ENCODE results near the gene GASK1A.

Gene GASK1A

DNA sequence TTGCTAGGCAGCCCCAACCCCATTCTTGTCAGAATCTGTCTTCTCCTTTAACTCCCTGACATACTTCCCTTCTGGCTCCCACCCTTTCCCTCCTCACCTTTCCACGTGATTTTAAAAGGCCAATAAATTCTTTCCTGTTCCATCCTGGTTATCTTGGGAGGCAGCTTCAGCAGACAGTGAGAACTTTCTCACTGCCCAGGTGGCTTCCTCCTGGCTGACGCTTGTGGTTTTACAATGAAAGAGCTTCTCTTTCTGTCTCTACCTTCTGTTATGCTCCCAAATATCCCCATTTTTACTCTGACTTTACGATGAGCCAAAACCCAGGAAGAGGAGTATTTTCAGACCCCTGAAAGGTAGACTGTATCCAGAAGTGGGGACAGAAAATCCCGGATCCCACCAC is 42.1 kb downstream of the GASK1A start (continued):
- TF ChIP-seq ARNTL (CRISPR knock-in tag; IDR thresholded peaks at IDR 0.05; ENCODE audit: borderline replicate concordance, low read depth) = no peak
- no peak for TF ChIP-seq ESRRG (CRISPR knock-in tag; IDR thresholded peaks at IDR 0.05)

DNA sequence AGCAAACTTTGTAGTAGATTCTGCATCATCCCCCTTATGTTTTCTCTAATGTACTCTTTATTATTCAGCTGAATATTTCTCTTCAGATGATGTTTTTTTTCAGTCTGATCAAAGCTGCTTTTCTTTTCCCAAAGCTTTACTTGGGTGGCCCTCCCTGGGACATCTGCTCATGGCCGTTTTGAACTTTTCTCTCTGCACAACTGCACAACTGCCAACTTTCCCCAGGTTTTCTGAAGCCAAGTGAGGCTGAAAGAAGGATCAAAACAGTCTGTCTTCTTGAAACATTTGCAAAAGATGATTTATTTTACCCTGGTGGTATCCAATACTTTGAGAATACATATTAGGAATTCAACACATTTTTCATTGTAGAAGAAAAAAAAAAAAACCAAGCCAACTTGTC is 43.0 kb downstream of the GASK1A start:
- ATAC-seq = no peak
- TF ChIP-seq ZNF565 (CRISPR knock-in tag; conservative IDR thresholded peaks at IDR 0.05; ENCODE audit: low read depth) (no peak), PPARA (CRISPR knock-in tag; IDR thresholded peaks at IDR 0.05; ENCODE audit: borderline replicate concordance) (no peak)

DNA sequence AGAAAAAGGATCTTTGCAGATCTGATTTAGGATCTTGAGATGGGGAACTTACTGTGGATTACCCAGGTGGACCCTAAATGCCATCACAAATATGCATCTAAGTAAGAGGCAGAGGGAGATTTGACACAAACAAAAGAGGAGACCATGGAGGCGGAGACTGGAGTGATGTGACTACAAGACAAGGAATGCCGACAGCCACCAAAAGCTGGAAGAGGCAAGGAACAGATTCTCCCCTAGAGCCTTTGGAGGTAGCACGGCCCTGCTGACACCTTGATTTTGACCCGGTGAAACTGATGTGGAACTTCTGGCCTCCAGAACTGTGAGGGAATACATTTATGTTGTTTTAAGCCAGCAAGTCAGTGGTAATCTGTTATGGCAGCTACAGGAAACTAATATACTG is 44.0 kb downstream of the GASK1A start:
- no peak for ATAC-seq
- TF ChIP-seq, protein P1, sequence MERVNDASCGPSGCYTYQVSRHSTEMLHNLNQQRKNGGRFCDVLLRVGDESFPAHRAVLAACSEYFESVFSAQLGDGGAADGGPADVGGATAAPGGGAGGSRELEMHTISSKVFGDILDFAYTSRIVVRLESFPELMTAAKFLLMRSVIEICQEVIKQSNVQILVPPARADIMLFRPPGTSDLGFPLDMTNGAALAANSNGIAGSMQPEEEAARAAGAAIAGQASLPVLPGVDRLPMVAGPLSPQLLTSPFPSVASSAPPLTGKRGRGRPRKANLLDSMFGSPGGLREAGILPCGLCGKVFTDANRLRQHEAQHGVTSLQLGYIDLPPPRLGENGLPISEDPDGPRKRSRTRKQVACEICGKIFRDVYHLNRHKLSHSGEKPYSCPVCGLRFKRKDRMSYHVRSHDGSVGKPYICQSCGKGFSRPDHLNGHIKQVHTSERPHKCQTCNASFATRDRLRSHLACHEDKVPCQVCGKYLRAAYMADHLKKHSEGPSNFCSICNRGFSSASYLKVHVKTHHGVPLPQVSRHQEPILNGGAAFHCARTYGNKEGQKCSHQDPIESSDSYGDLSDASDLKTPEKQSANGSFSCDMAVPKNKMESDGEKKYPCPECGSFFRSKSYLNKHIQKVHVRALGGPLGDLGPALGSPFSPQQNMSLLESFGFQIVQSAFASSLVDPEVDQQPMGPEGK (CRISPR knock-in tag; IDR thresholded peaks at IDR 0.05; ENCODE audit: borderline replicate concordance) = no peak
- no peak for TF ChIP-seq TCF4 (CRISPR knock-in tag; IDR thresholded peaks at IDR 0.05; ENCODE audit: borderline replicate concordance)
- TF ChIP-seq ISL1 (CRISPR knock-in tag; IDR thresholded peaks at IDR 0.05) = no peak
- TF ChIP-seq GLIS3 (CRISPR knock-in tag; IDR thresholded peaks at IDR 0.05) = no peak
- TF ChIP-seq, protein P2, sequence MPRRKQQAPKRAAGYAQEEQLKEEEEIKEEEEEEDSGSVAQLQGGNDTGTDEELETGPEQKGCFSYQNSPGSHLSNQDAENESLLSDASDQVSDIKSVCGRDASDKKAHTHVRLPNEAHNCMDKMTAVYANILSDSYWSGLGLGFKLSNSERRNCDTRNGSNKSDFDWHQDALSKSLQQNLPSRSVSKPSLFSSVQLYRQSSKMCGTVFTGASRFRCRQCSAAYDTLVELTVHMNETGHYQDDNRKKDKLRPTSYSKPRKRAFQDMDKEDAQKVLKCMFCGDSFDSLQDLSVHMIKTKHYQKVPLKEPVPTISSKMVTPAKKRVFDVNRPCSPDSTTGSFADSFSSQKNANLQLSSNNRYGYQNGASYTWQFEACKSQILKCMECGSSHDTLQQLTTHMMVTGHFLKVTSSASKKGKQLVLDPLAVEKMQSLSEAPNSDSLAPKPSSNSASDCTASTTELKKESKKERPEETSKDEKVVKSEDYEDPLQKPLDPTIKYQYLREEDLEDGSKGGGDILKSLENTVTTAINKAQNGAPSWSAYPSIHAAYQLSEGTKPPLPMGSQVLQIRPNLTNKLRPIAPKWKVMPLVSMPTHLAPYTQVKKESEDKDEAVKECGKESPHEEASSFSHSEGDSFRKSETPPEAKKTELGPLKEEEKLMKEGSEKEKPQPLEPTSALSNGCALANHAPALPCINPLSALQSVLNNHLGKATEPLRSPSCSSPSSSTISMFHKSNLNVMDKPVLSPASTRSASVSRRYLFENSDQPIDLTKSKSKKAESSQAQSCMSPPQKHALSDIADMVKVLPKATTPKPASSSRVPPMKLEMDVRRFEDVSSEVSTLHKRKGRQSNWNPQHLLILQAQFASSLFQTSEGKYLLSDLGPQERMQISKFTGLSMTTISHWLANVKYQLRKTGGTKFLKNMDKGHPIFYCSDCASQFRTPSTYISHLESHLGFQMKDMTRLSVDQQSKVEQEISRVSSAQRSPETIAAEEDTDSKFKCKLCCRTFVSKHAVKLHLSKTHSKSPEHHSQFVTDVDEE (CRISPR knock-in tag; IDR thresholded peaks at IDR 0.05) = no peak
- TF ChIP-seq ZNF70 (CRISPR knock-in tag; IDR thresholded peaks at IDR 0.05) = no peak
- TF ChIP-seq CSDC2 (CRISPR knock-in tag; IDR thresholded peaks at IDR 0.05) = no peak
- no peak for TF ChIP-seq OSR1 (CRISPR knock-in tag; IDR thresholded peaks at IDR 0.05)
- TF ChIP-seq SNAI2 (CRISPR knock-in tag; IDR thresholded peaks at IDR 0.05) = no peak
- TF ChIP-seq, protein P3, sequence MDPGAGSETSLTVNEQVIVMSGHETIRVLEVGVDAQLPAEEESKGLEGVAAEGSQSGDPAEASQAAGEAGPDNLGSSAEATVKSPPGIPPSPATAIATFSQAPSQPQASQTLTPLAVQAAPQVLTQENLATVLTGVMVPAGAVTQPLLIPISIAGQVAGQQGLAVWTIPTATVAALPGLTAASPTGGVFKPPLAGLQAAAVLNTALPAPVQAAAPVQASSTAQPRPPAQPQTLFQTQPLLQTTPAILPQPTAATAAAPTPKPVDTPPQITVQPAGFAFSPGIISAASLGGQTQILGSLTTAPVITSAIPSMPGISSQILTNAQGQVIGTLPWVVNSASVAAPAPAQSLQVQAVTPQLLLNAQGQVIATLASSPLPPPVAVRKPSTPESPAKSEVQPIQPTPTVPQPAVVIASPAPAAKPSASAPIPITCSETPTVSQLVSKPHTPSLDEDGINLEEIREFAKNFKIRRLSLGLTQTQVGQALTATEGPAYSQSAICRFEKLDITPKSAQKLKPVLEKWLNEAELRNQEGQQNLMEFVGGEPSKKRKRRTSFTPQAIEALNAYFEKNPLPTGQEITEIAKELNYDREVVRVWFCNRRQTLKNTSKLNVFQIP (CRISPR knock-in tag; IDR thresholded peaks at IDR 0.05; ENCODE audit: borderline replicate concordance, low read depth) = no peak
- TF ChIP-seq PPARA (CRISPR knock-in tag; IDR thresholded peaks at IDR 0.05; ENCODE audit: borderline replicate concordance) = no peak
- TF ChIP-seq TOX (CRISPR knock-in tag; IDR thresholded peaks at IDR 0.05; ENCODE audit: borderline replicate concordance) = no peak
- TF ChIP-seq, protein P4, sequence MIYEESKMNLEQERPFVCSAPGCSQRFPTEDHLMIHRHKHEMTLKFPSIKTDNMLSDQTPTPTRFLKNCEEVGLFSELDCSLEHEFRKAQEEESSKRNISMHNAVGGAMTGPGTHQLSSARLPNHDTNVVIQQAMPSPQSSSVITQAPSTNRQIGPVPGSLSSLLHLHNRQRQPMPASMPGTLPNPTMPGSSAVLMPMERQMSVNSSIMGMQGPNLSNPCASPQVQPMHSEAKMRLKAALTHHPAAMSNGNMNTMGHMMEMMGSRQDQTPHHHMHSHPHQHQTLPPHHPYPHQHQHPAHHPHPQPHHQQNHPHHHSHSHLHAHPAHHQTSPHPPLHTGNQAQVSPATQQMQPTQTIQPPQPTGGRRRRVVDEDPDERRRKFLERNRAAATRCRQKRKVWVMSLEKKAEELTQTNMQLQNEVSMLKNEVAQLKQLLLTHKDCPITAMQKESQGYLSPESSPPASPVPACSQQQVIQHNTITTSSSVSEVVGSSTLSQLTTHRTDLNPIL (CRISPR knock-in tag; IDR thresholded peaks at IDR 0.05; ENCODE audit: low read depth) = no peak
- no peak for TF ChIP-seq ZFP30 (CRISPR knock-in tag; IDR thresholded peaks at IDR 0.05)
- no peak for TF ChIP-seq ZNF565 (CRISPR knock-in tag; conservative IDR thresholded peaks at IDR 0.05; ENCODE audit: low read depth)
- TF ChIP-seq ARNTL (CRISPR knock-in tag; IDR thresholded peaks at IDR 0.05; ENCODE audit: borderline replicate concordance, low read depth) = no peak
- TF ChIP-seq ZFP3 (CRISPR knock-in tag; IDR thresholded peaks at IDR 0.05) = no peak
- TF ChIP-seq ZC3H10 (CRISPR knock-in tag; IDR thresholded peaks at IDR 0.05) = no peak

DNA sequence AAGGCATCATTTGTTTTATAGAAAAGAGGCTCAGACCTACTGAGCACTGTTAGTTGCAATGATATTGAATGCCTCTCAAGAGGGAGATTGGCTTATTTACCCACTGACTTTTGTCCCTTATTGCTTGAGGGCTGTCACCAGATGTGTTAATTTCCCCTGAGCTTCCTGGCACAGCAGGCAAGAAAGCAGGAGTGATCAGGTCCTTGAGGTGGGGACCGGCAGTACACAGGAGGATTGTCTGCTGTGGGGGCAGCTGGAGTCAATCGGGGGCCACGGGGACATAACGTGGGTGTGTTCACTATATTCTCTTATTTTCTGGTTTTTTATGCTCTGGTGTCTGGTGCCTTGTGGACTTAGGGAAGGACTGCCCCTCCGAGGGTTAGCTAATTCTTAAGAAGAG is 44.6 kb downstream of the GASK1A start:
- ATAC-seq = no peak
- TF ChIP-seq SNAI2 (CRISPR knock-in tag; IDR thresholded peaks at IDR 0.05) (no peak), ISL1 (CRISPR knock-in tag; IDR thresholded peaks at IDR 0.05) (no peak), ZC3H10 (CRISPR knock-in tag; IDR thresholded peaks at IDR 0.05) (no peak), TOX (CRISPR knock-in tag; IDR thresholded peaks at IDR 0.05; ENCODE audit: borderline replicate concordance) (no peak), ZFP30 (CRISPR knock-in tag; IDR thresholded peaks at IDR 0.05) (no peak), RARB (CRISPR knock-in tag; IDR thresholded peaks at IDR 0.05) (no peak), TCF4 (CRISPR knock-in tag; IDR thresholded peaks at IDR 0.05; ENCODE audit: borderline replicate concordance) (no peak)
- TF ChIP-seq, protein P5, sequence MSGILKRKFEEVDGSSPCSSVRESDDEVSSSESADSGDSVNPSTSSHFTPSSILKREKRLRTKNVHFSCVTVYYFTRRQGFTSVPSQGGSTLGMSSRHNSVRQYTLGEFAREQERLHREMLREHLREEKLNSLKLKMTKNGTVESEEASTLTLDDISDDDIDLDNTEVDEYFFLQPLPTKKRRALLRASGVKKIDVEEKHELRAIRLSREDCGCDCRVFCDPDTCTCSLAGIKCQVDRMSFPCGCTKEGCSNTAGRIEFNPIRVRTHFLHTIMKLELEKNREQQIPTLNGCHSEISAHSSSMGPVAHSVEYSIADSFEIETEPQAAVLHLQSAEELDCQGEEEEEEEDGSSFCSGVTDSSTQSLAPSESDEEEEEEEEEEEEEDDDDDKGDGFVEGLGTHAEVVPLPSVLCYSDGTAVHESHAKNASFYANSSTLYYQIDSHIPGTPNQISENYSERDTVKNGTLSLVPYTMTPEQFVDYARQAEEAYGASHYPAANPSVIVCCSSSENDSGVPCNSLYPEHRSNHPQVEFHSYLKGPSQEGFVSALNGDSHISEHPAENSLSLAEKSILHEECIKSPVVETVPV (CRISPR knock-in tag; IDR thresholded peaks at IDR 0.05) = no peak
- TF ChIP-seq, protein P1 (CRISPR knock-in tag; IDR thresholded peaks at IDR 0.05; ENCODE audit: borderline replicate concordance) = no peak
- TF ChIP-seq, protein P3 (CRISPR knock-in tag; IDR thresholded peaks at IDR 0.05; ENCODE audit: borderline replicate concordance, low read depth) = no peak
- TF ChIP-seq, protein P4 (CRISPR knock-in tag; IDR thresholded peaks at IDR 0.05; ENCODE audit: low read depth) = no peak

All from SK-N-SH treated with all-trans-retinoic acid at 6 μM for 48 hours (cell line).